ENCODE results near the gene SKAP1.
"Not testable (repeated sequence)": the region's sequence is repeated elsewhere in the genome, so short reads cannot be mapped to it uniquely, and the experiment has no call there.

SKAP1 gene

GRCh38 chr17:48412841-48413240 is 17.2 kb downstream of the SKAP1 start:
- DNase-seq (ENCODE audit: low spot score): no peak

- DNase-seq (ENCODE audit: low spot score): not testable (repeated sequence)
Measured at GRCh38 chr17:48410821-48411220, 19.2 kb downstream of the SKAP1 start.

- no peak for DNase-seq (ENCODE audit: low spot score)
Measured at GRCh38 chr17:48409607-48410006, 20.4 kb downstream of the SKAP1 start.

GRCh38 chr17:48406936-48407567 is 23.0 kb downstream of the SKAP1 start:
- no peak for DNase-seq (ENCODE audit: low spot score)

GRCh38 chr17:48394821-48395220 is 35.2 kb downstream of the SKAP1 start:
- DNase-seq (ENCODE audit: low spot score): no peak

- DNase-seq (ENCODE audit: low spot score): no peak
Measured at GRCh38 chr17:48393283-48393682, 36.7 kb downstream of the SKAP1 start.

GRCh38 chr17:48392857-48393256 is 37.2 kb downstream of the SKAP1 start:
- DNase-seq (ENCODE audit: low spot score): no peak

GRCh38 chr17:48391444-48391843 is 38.6 kb downstream of the SKAP1 start:
- no peak for DNase-seq (ENCODE audit: low spot score)

GRCh38 chr17:48389903-48390302 is 40.1 kb downstream of the SKAP1 start:
- no peak for DNase-seq (ENCODE audit: low spot score)

GRCh38 chr17:48388955-48389743 is 40.9 kb downstream of the SKAP1 start:
- DNase-seq (ENCODE audit: low spot score): no peak

GRCh38 chr17:48386826-48387225 is 43.2 kb downstream of the SKAP1 start:
- no peak for DNase-seq (ENCODE audit: low spot score)

- DNase-seq (ENCODE audit: low spot score): no peak
Measured at GRCh38 chr17:48385319-48385718, 44.7 kb downstream of the SKAP1 start.

GRCh38 chr17:48384164-48384563 is 45.9 kb downstream of the SKAP1 start:
- DNase-seq (ENCODE audit: low spot score): no peak

GRCh38 chr17:48382989-48383388 is 47.0 kb downstream of the SKAP1 start:
- DNase-seq (ENCODE audit: low spot score): peak; percentile 33

- no peak for DNase-seq (ENCODE audit: low spot score)
Measured at GRCh38 chr17:48378708-48379392, 51.2 kb downstream of the SKAP1 start.

- DNase-seq (ENCODE audit: low spot score): no peak
Measured at GRCh38 chr17:48378238-48378637, 51.8 kb downstream of the SKAP1 start.

GRCh38 chr17:48376682-48377325 is 53.2 kb downstream of the SKAP1 start:
- DNase-seq (ENCODE audit: low spot score): no peak

GRCh38 chr17:48375356-48375755 is 54.7 kb downstream of the SKAP1 start:
- DNase-seq (ENCODE audit: low spot score): peak; percentile 30

GRCh38 chr17:48374650-48375230 is 55.3 kb downstream of the SKAP1 start:
- DNase-seq (ENCODE audit: low spot score): no peak

- DNase-seq (ENCODE audit: low spot score): no peak
Measured at GRCh38 chr17:48373883-48374282, 56.1 kb downstream of the SKAP1 start.

GRCh38 chr17:48373130-48373830 is 56.7 kb downstream of the SKAP1 start:
- no peak for DNase-seq (ENCODE audit: low spot score)

- DNase-seq (ENCODE audit: low spot score): not testable (repeated sequence)
Measured at GRCh38 chr17:48368967-48369366, 61.0 kb downstream of the SKAP1 start.
